Fibroblast of gingiva (primary cell): ENCODE results near the gene GPN3.
A peak's percentile ranks its signal among the peaks of the same experiment; 100 is the strongest.
"Not testable (repeated sequence)": the region's sequence is repeated elsewhere in the genome, so short reads cannot be mapped to it uniquely, and the experiment has no call there.

Experiments used
- DNase-seq: peaks from one replicate; pipeline ENCODE4 v3.0.0-alpha.2; 2011; ENCODE audit warnings: low read depth

The GPN3 gene

DNA sequence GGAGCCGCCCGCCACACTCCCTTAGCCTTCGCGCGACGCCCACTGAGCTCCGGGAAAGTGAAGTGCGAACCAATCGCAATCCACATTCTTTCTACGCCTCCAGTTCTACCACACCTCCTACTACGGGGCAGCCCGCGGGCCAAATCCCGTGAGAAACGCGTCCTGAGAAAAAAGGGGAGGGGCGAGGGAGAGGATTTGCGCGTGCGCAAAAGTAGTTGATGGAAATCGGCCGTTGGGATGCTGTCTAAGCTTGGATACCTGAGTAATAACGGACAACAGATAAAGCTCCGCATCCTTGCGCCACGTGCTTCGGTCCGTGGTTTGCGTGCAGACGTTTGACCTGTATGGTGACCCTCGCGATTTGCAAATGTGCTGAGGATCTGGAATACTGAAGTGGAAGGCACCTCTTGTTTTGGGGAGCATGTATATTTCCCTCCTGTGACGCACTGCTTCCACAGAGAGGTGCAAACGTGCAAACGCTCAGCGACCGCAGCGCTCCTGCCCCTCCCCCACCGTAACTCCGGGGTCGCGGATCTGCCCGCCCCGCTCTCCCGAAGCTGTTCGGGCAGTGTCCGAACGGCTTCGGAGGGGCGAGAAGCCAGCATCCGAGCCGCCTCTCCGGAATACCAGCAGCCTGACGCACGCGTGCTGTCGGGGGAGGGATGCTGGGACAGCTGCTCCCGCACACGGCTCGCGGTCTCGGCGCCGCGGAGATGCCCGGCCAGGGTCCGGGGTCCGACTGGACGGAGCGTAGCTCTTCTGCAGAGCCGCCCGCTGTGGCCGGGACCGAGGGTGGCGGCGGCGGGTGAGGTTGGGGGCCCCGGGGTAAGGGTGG, at the start of gene GPN3, which contains the start of gene FAM216A:
Gene GPN3 (minus strand): TSS at position 44 of the 835 bp plus-strand sequence. CDS start 54 bp downstream, outside the sequence.
Gene FAM216A (plus strand): TSS at position 632 of the 835 bp plus-strand sequence. CDS start 31 bp downstream, at position 663.
- peak; percentile 97 for DNase-seq

DNA sequence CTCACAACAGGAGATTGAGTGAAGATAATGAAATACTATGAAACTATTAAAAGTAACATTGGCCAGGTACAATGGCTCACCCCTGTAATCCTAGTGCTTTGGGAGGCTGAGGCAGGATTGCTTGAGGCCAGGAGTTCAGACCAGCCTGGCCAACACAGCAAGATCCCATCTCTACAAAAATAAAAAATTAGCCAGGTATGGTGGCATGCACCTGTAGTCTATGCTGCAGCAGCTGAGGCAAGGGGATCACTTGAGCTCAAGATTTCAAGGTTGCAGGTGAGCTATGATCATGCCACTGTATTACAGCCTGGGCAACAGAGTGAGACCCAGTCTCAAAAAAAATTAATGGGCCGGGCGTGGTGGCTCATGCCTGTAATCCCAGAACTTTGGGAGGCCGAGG, 48.9 kb upstream of the GPN3 start:
- DNase-seq, result no peak

GRCh38 chr12:110514363-110514762, 46.3 kb upstream of the GPN3 start:
- no peak for DNase-seq

- no peak for DNase-seq
Measured at GRCh38 chr12:110513842-110514241, 45.8 kb upstream of the GPN3 start.

GRCh38 chr12:110508071-110508586, 40.1 kb upstream of the GPN3 start:
- no peak for DNase-seq

DNA sequence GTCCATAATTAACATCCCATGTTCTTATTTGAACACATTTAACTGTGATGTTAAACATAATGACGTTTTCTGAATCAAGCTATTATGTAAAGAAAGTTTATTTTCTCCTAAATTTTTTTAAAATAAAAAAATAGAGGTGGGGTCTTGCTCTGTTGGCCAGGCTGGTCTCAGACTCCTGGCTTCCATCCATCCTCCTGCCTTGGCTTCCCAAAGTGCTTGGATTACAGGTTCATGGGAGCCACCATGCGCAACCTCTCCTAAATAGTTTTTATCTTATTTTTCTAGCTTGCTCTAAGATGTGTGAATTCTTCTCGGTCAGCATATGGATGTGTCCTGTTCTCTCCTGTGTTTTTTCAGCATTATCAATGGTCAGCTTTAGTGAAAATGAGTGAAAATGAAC, 37.3 kb upstream of the GPN3 start:
- no peak for DNase-seq

DNA sequence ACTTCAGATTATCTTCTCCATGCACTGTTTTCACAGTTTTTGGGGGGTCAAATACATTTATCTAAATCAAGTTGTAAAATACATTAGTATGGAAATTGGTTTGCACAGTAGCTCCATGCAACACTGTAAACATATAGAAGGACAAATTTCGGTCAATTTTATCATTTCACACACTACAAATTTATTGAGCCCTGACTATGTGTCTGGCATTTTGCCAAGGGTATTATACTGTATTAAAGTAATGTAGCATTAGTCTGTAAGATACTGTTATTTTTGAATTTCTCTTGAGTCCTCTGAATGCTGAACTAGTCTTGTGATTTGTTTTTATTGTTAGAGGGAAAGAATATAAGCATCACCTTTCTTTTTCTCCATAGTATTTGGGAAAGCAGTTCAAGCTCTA, 35.4 kb upstream of the GPN3 start:
- DNase-seq, result no peak

GRCh38 chr12:110501752-110502738, 34.0 kb upstream of the GPN3 start, which contains the start of the genes RAD9B and VPS29:
Gene RAD9B (plus strand): TSS chr12:110502331. CDS start chr12:110502338, 7 bp downstream.
Gene VPS29 (minus strand): TSS chr12:110502111. CDS start chr12:110502051, 60 bp downstream.
- DNase-seq, result peak; percentile 98

- DNase-seq, result peak; percentile 6
Measured at GRCh38 chr12:110501399-110501751, 33.3 kb upstream of the GPN3 start.

GRCh38 chr12:110498984-110499706, 31.1 kb upstream of the GPN3 start:
- peak; percentile 18 for DNase-seq

GRCh38 chr12:110475426-110475825, 7.4 kb upstream of the GPN3 start:
- peak; percentile 42 for DNase-seq

- no peak for DNase-seq
Measured at GRCh38 chr12:110467847-110468213, 227 bp downstream of the GPN3 start.

GRCh38 chr12:110466791-110467190, 1.3 kb downstream of the GPN3 start:
- no peak for DNase-seq

DNA sequence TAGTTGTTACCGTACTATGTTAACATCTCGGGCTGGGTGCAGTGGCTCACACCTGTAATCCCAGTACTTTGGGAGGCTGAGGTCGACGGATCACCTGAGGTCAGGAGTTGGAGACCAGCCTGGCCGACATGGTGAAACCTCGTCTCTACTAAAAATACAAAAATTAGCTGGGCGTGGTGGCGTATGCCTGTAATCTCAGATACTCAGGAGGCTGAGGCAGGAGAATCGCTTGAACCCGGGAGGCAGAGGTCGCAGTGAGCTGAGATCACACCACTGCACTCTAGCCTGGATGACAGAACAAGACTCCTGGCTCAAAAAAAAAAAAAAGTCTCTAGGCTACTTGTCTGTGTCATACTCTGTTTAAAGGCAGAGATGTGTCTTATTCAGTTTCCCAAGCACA, 2.3 kb downstream of the GPN3 start:
- DNase-seq, result not testable (repeated sequence)

DNA sequence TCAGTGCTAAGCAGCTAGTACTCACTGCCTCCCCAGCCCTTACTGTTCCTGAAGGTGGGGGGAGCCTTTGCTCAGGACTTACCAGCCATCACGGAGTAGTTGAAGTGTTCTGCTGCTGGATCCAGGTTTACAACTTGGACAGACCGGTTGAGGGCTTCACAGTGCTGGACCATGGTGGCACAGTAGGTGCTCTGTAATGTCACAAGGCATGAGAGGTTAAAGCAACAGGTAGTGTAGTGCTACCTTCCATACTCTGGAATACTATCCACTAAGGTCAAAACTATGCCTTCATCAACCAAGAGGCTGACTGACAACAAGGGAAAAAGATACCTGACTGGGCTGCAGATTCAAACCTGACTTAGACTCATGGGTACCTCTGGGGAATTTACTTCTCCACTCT, 3.0 kb downstream of the GPN3 start:
- no peak for DNase-seq

DNA sequence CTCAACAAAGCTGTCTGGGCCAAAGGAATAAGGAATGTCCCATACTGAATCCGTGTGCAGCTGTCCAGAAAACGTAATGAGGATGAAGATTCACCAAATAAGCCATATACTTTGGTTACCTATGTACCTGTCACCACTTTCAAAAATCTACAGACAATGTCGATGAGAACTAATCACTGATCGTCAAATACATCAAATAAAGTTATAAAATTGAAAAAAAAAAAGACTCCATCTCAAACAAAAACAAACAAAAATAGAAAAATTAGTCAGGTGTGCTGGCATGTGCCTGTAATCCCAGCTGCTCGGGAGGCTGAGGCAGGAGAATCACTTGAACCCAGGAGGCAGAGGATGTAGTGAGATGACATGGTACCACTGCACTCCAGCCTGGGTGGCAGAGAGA, 6.9 kb downstream of the GPN3 start:
- not testable (repeated sequence) for DNase-seq

DNA sequence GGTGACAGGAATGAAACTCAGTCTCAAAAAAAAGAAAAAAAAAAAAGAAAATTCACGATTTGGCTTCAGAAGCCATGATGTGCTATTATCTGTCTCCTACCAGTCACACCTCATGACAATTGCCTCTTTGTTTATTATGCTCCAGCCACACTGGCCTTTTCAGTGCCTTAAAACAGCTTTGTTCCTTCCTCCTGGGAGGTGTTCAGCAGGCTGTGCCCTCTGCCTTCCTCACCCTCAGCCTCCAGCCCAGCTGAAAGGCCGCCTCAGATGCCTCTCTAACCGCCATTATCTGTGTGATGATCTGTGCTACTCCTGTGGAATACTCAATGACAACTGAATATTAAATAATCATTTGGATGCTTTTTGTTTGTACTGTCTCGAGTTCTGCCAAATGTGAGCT, 9.3 kb downstream of the GPN3 start:
- DNase-seq, result no peak

DNA sequence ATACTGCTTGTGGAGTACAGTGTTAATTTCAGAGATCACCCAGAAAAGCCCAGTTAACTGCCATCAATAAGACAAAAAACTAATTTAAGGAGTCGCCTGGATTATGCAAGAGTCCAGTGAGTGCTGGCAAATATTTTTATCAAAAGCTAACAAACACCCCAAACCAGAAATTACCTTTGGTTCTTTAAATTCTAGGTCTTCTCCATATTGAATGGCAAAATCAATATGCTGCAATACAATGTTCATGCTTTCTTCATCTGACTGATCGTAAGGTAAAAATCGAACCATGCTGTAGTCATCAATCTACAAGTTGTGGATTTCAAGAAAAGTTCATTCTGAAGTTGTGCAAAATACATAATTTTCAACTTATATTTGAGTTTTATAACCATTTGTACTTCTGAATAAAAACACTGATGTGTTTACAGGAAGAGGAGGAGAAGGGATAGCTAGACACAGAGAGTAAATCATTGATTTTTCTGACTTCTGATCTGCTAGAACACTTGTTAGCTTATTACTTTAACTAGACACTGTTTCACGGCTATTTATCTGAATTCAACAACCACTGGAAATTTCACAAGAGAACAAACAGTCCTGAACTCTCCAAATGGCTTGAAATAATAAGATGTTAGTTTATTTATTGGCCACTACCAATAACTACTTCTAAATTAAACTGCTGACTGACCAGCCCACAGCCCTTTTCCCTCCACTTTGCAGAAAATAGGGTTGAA, 14.3 kb downstream of the GPN3 start:
- DNase-seq, result no peak

- DNase-seq, result no peak
Measured at GRCh38 chr12:110451263-110451662, 16.8 kb downstream of the GPN3 start.

- DNase-seq, result peak; percentile 96
Measured at GRCh38 chr12:110449799-110450497, 18.1 kb downstream of the GPN3 start, which contains the start of gene ARPC3. Gene ARPC3 (minus strand): TSS chr12:110450337. CDS start chr12:110450260, 77 bp downstream.
